Keratinocyte (primary cell): ENCODE data around the gene VIT. TPM values are rescaled to one million over a fixed set of nuclear protein-coding genes. Genes with fewer than 3 reads are reported as not detected.

Source experiments
- DNase-seq: peaks from one replicate; pipeline ENCODE4 v3.0.0-alpha.2; 2011; ENCODE audit warnings: low read depth, missing footprints, low spot score
- FAIRE-seq: peaks from 2 replicates; lab custom pipeline; 2011; peaks lifted over from hg19 to GRCh38; lab: Jason Lieb, UNC
- H2AFZ ChIP-seq: 2 replicates; pipeline ENCODE4 v1.6.0; 2012; ENCODE audit warnings: low read length, control low read depth, inconsistent platforms; ENCODE audit not compliant: control insufficient read depth
- H3K27ac ChIP-seq: 2 replicates; pipeline ENCODE4 v1.5.1; 2011; ENCODE audit warnings: low read length; ENCODE audit not compliant: control insufficient read depth, insufficient read depth
- H3K27me3 ChIP-seq: 3 replicates; pipeline ENCODE4 v1.6.0; 2011; ENCODE audit warnings: low read length; ENCODE audit not compliant: control insufficient read depth, insufficient read depth; ENCODE audit errors: extremely low read depth
- H3K36me3 ChIP-seq, 2 experiments: 2 replicates in 1 of 2; 3 replicates in 1 of 2; pipeline ENCODE4 v1.5.1; 2011; ENCODE audit warnings: low read length in 2 of 2, mild to moderate bottlenecking in 1 of 2; ENCODE audit not compliant: control insufficient read depth in 2 of 2, insufficient read depth in 2 of 2; ENCODE audit errors: extremely low read depth in 1 of 2
- H3K4me1 ChIP-seq: 3 replicates; pipeline ENCODE4 v1.5.1; 2011; ENCODE audit warnings: low read length; ENCODE audit not compliant: control insufficient read depth, insufficient read depth; ENCODE audit errors: extremely low read depth
- H3K4me2 ChIP-seq: 3 replicates; pipeline ENCODE4 v1.6.0; 2011; ENCODE audit warnings: low read depth, low read length; ENCODE audit not compliant: control insufficient read depth, insufficient read depth; ENCODE audit errors: extremely low read depth
- H3K4me3 ChIP-seq, 3 experiments: fragments of 200-600 bp in 1 of 3; sonication (generic) in 1 of 3; 2 replicates in 2 of 3; 3 replicates in 1 of 3; pipeline ENCODE4 v1.5.1; 2011 to 2016; ENCODE audit warnings: low read length in 3 of 3, mild to moderate bottlenecking in 3 of 3, control low read depth in 2 of 3, inconsistent platforms in 1 of 3, low read depth in 1 of 3, mixed read lengths in 1 of 3, mixed run types in 1 of 3, moderate library complexity in 1 of 3; ENCODE audit not compliant: control insufficient read depth in 2 of 3, insufficient read depth in 2 of 3; ENCODE audit errors: extremely low read depth in 1 of 3
- H3K79me2 ChIP-seq: 2 replicates; pipeline ENCODE4 v1.6.0; 2012; ENCODE audit warnings: low read length; ENCODE audit not compliant: control insufficient read depth, insufficient read depth
- H3K9ac ChIP-seq: 3 replicates; pipeline ENCODE4 v1.6.0; 2011; ENCODE audit warnings: low read length; ENCODE audit not compliant: control insufficient read depth, insufficient read depth; ENCODE audit errors: extremely low read depth
- H3K9me1 ChIP-seq: 3 replicates; pipeline ENCODE4 v1.6.0; 2011; ENCODE audit warnings: low read length; ENCODE audit not compliant: control insufficient read depth, insufficient read depth; ENCODE audit errors: extremely low read depth
- H3K9me3 ChIP-seq: 2 replicates; pipeline ENCODE4 v1.5.1; 2012; ENCODE audit warnings: low read depth, low read length; ENCODE audit not compliant: control insufficient read depth
- H4K20me1 ChIP-seq: 3 replicates; pipeline ENCODE4 v1.6.0; 2011; ENCODE audit warnings: low read length; ENCODE audit not compliant: control insufficient read depth, insufficient read depth; ENCODE audit errors: extremely low read depth
- CTCF ChIP-seq, 3 experiments: IDR thresholded peaks in 1 of 3; conservative IDR thresholded peaks in 1 of 3; optimal IDR thresholded peaks in 1 of 3; 2 replicates in 2 of 3; 3 replicates in 1 of 3; pipeline versions ENCODE3 to v1.5.1; 2011; ENCODE audit warnings: low read length in 3 of 3, mild to moderate bottlenecking in 3 of 3, moderate library complexity in 2 of 3, control low read depth in 1 of 3, inconsistent platforms in 1 of 3; ENCODE audit not compliant: insufficient read depth in 2 of 3; ENCODE audit errors: extremely low read depth in 1 of 3
- EZH2 ChIP-seq: IDR thresholded peaks from one replicate; pipeline ENCODE4 v1.6.1; 2012; ENCODE audit warnings: inconsistent platforms, mild to moderate bottlenecking, low read length, moderate library complexity
- dilution Hi-C: fragments of 300-500 bp; cut with MboI; formaldehyde crosslinking; loops from one replicate; pipeline ENCODE4 v1.7.0; 2020; ENCODE audit warnings: low sequenced_read_pairs; ENCODE audit not compliant: extremely low pct_ligation_motif_present
- polyA plus RNA-seq, 5 experiments: library from polyadenylated mRNA; depleted of rRNA in 3 of 5; stranded (reverse) in 3 of 5; stranded (forward) in 1 of 5; unstranded in 1 of 5; fragments of >200 nt; gene quantifications; 1 replicate in 1 of 5; 2 replicates in 3 of 5; 3 replicates in 1 of 5; pipeline versions ENCODE4 v1.2.1 to v1.2.3, GENCODE V29; 2011 to 2012; ENCODE audit warnings: missing spikeins in 2 of 5, low read depth in 1 of 5, low replicate concordance in 1 of 5

The VIT gene
- polyA plus RNA-seq, 1 donor (not counting 4 experiments of a cell fraction or from before 2014, with no cell fraction given): 0.79 TPM

GRCh38 chr2:36785179-36785795, 88.8 kb downstream of the VIT start:
- TF ChIP-seq CTCF (optimal IDR thresholded peaks at IDR 0.05 in 1 of 3, IDR thresholded peaks at IDR 0.05 in 1 of 3, conservative IDR thresholded peaks at IDR 0.05 in 1 of 3; ENCODE audit: extremely low read depth in 1 of 3, insufficient read depth in 2 of 3, low read length in 3 of 3): peak; percentile 87 to 96 (median 95)
- TF ChIP-seq EZH2: no peak
- H4K20me1 ChIP-seq: no peaks in the 10 kb centered on the region
- dilution Hi-C loops: no loop called here
- peaks cover 3% of the 10 kb centered on the region for H3K27me3 ChIP-seq
- H3K9ac ChIP-seq: no peak overlapping the region
- no peak overlapping the region for H3K27ac ChIP-seq
- no peaks in the 10 kb centered on the region for H3K36me3 ChIP-seq
- no peak overlapping the region for H3K4me3 ChIP-seq
- H3K9me3 ChIP-seq: no peaks in the 10 kb centered on the region
- FAIRE-seq: peak; percentile 84
- peak; percentile 28 for DNase-seq
- no peaks in the 10 kb centered on the region for H3K79me2 ChIP-seq
- no peak overlapping the region for H2AFZ ChIP-seq
- no peak overlapping the region for H3K4me2 ChIP-seq
- H3K9me1 ChIP-seq: no peaks in the 10 kb centered on the region
- H3K4me1 ChIP-seq: no peaks in the 10 kb centered on the region

- Histone ChIP-seq H3K4me1 (no peaks in the 10 kb centered on the region), H3K27me3 (peaks cover 15% of the 10 kb centered on the region), H3K36me3 (no peaks in the 10 kb centered on the region), H3K9me3 (no peaks in the 10 kb centered on the region), H3K27ac (no peak overlapping the region), H3K9me1 (no peaks in the 10 kb centered on the region), H2AFZ (no peak overlapping the region), H4K20me1 (no peaks in the 10 kb centered on the region), H3K4me2 (no peak overlapping the region), H3K9ac (no peak overlapping the region), H3K4me3 (no peak overlapping the region), H3K79me2 (no peaks in the 10 kb centered on the region)
- TF ChIP-seq EZH2 (no peak), CTCF (optimal IDR thresholded peaks at IDR 0.05 in 1 of 3, IDR thresholded peaks at IDR 0.05 in 1 of 3, conservative IDR thresholded peaks at IDR 0.05 in 1 of 3; ENCODE audit: extremely low read depth in 1 of 3, insufficient read depth in 2 of 3, low read length in 3 of 3) (no peak)
- no peak for DNase-seq
- FAIRE-seq: no peak
- dilution Hi-C loops: no loop called here
Measured at GRCh38 chr2:36789181-36789804, 92.8 kb downstream of the VIT start.
